SW480 (cell line): ENCODE data around the gene BMPR1A.
A peak's percentile ranks its signal among the peaks of the same experiment; 100 is the strongest.
"Not testable (repeated sequence)": the region's sequence is repeated elsewhere in the genome, so short reads cannot be mapped to it uniquely, and the experiment has no call there.

ENCODE experiments used
- DNase-seq: peaks from one replicate; pipeline ENCODE4 v3.0.0-alpha.2; 2016; ENCODE audit warnings: low spot score

BMPR1A gene

GRCh38 chr10:86969421-86970041, 213.1 kb downstream of the BMPR1A start:
- peak; percentile 59 for DNase-seq

DNA sequence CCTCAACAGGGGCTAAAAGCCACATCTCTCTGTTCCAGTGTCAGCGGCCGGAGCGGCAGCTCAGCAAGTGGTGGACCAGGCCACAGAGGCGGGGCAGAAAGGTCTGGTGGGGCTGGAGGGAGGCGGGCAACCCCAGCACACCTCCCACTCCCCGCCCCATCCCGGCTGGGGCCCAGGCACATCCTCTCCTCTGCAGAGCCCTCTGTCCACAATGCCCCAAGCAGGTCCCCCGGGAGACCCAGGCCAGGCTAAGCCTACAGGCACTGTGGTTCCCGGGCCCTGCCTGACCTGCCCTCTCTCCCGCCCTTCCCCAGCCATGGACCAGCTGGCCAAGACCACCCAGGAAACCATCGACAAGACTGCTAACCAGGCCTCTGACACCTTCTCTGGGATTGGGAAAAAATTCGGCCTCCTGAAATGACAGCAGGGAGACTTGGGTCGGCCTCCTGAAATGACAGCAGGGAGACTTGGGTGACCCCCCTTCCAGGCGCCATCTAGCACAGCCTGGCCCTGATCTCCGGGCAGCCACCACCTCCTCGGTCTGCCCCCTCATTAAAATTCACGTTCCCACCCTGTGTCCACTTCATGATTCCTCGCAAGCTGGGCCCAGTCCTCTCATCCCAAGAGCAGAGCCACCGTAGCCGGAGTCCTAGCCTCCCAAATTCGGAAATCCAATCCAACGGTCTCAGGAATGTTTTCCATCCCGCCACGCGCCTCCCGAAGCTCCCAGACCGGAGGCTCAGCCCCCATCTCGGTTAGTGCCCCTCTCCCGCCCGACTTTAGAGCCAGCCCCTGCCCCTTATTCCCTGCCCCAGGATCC, 214.0 kb downstream of the BMPR1A start:
- peak; percentile 89 for DNase-seq

DNA sequence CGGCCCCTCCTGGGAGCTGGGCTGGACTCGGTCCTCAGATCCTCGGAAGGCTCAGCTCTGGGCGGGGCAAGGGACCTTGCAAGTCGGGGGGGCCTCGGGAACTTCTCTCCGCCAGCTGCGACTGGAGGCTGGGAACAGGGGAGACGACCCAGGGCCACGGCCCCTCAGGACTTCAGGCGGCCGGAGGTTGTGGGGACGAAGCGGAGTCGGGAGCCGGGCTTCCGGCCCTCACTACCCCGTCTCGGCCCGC, 214.5 kb downstream of the BMPR1A start:
- DNase-seq, result no peak

DNA sequence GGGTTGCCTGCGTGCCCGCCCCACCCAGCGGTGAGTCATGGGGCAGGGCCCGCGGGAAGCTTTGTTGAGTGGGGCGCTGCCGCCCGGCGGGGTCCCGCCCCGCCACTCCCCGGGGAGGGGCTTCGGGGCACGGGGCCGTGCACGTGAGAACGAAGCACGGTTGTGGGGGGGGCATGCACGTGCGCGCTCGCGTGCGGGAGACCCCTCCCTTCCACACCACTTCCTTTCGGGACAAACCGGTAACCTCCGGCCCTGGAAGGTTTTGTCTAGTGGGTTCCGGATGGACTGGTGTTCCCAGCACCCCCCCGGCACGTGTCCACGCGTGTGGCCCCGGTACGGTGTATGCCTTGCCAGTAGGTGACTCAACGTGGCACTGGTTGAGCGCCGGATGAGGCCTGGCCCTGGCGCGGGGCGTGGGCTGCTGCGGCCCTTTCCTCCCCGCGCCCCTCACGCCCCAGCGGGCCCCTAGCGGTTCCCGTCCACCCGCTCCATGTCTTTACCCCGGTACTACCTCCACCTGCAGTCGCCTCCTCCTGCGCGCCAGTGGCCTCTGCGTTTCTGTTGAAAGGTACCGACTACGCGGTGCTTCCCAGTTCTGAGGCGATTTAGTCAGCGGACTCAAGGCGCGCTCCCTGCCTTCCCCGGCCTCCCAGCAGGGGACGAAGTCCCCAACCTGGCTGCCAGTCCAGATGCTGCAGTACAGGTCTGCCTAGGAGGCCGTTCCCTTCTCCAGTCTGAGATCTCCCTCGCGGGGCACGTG, 215.0 kb downstream of the BMPR1A start:
- DNase-seq, result peak; percentile 94

DNA sequence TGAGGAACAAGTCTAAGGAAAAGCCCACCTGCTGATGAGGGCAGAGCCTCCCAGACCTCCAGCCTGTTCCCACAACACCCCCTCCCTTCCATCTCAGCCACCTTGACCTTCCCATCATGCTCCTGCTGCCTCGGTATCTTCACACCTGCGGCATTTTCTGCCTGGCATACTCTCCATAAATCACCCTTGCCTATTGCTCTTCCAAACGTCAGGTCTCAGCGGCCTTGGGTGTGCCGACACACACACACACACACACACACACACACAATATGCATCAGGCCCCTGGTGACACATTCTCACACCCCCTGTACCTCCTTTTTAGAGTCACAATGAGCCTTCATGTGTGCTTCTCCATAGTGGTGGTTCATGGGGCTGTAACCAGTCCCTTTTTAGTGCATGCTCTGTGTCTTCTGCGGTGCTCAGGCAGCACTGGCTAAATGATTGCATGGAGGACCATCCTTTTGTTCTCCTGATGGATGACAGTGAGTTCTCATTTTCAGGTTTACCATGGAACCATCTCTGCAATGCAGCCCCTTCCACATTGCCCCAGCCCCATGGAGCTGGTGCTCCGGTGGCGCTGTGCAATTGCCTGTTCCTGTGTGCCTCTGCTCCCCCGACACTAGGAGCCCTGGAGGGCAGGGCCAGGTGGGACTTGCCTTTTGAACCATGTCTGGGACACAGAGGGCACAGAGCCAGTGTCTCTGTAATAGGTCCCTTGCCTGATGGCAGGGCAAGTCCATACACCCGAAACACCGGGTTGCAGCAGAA, 216.4 kb downstream of the BMPR1A start:
- no peak for DNase-seq

GRCh38 chr10:86974484-86974883, 218.1 kb downstream of the BMPR1A start:
- no peak for DNase-seq

DNA sequence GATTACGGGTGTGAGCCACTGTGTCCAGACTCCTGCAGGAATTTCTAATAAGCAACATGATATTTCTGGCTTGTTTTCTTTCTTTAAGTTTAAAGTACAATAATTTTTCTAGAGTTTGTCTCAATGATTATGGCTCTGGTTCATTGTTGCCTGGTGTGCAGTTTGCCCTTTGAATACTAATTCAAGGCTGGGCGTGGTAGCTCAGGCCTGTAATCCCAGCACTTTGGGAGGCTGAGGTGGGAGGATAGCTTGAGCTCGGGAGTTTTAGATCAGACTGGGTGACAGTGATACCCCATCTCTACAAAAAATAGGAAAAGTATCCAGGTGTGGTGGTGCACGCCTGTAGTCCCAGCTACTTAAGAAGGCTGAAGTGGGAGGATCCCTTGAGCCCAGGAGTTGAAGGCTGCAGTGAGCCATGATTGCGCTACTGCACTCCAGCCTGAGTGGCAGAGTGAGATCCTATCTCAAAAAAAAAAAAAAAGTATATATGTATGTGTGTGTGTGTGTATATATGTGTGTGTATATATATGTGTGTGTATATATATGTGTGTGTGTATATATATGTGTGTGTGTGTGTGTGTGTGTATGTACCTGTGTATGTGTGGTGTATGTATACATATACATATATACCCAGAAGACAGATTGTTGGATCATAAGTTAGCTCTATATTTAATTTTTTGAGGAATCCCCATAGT, 220.1 kb downstream of the BMPR1A start:
- DNase-seq, result no peak

- DNase-seq, result not testable (repeated sequence)
Observed at GRCh38 chr10:86978457-86978856, 222.0 kb downstream of the BMPR1A start.

DNA sequence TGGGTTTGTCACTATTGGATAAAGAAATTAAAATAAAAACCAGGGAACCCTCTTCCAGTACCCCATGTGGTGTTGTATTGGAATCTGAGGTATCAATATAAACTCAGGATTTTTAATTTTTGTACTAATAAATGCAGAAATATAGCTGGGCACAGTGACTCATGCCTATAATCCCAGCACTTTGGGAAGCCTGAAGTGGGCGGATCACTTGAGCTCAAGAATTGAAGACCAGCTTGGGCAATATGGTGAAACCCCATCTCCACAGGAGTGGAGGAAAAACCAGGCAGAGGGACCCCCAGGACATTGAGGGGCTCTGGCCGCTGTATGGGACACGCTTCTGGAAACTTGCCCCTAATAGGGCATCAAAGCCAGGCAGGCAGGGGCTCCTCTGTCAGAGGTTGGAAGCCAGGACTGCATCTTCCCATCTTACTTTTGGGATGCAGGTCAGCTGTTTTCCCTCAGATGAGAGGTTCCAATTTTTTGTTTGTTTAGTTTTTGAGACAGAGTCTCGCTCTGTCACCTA, 222.9 kb downstream of the BMPR1A start:
- DNase-seq, result no peak

GRCh38 chr10:86979977-86980448, 223.6 kb downstream of the BMPR1A start:
- no peak for DNase-seq

GRCh38 chr10:86981020-86981419, 224.6 kb downstream of the BMPR1A start:
- DNase-seq, result not testable (repeated sequence)

DNA sequence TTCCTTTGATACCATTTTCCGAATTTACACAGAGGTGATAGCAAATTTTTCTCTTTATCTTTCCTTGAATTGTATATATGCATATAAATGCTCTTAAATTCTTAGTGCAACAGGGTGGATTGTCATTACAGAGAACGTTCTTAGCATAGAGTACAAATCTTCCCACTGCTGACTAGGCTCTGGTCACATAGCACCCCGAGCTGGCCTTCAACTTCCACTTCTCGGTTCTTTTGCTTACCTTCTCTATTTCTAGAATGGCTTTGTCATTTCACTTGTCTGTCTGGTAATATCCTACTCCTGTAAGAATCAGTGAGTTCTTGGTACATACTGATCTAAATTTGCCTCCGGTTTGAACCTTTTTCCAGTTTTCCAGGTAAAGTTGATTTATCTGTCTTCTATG, 225.3 kb downstream of the BMPR1A start:
- DNase-seq, result no peak
